Myocyte (in vitro differentiated cells): Measurements from ENCODE around the gene SLC6A14. TPM values are rescaled to one million over a fixed set of nuclear protein-coding genes. Genes with fewer than 3 reads are reported as not detected.

Source experiments
- DNase-seq: peaks from one replicate; pipeline ENCODE4 v3.0.0-alpha.2; 2012; ENCODE audit warnings: low read depth
- polyA plus RNA-seq: library from polyadenylated mRNA; unstranded; fragments of >200 nt; gene quantifications from one replicate; pipeline ENCODE4 v1.2.1, GENCODE V29; 2012; ENCODE audit warnings: missing spikeins
- total RNA-seq: library from RNA; depleted of rRNA; stranded (reverse); fragments of >200 nt; gene quantifications from 2 replicates; pipeline ENCODE4 v1.2.3, GENCODE V29; 2014

Gene SLC6A14
- total RNA-seq: not detected in 2 replicates
- polyA plus RNA-seq: not detected

- DNase-seq: no peak
Observed at GRCh38 chrX:116436358-116436816, at the start of gene SLC6A14. Gene SLC6A14, plus strand, starts transcription at chrX:116436606. Its CDS starts 104 bp downstream, at chrX:116436710.

GRCh38 chrX:116395752-116396151 is 40.7 kb upstream of the SLC6A14 start:
- no peak for DNase-seq

GRCh38 chrX:116399681-116400080 is 36.7 kb upstream of the SLC6A14 start:
- no peak for DNase-seq

GRCh38 chrX:116409219-116409618 is 27.2 kb upstream of the SLC6A14 start:
- no peak for DNase-seq

- no peak for DNase-seq
Observed at GRCh38 chrX:116413273-116413672, 23.1 kb upstream of the SLC6A14 start.

GRCh38 chrX:116417214-116417613 is 19.2 kb upstream of the SLC6A14 start:
- DNase-seq: no peak

- DNase-seq: no peak
Observed at GRCh38 chrX:116417968-116418367, 18.4 kb upstream of the SLC6A14 start.

- no peak for DNase-seq
Observed at GRCh38 chrX:116427978-116428377, 8.4 kb upstream of the SLC6A14 start.

GRCh38 chrX:116435597-116435996 is 809 bp upstream of the SLC6A14 start:
- DNase-seq: no peak

- no peak for DNase-seq
Observed at GRCh38 chrX:116449156-116449555, 12.8 kb downstream of the SLC6A14 start.

GRCh38 chrX:116462822-116463221 is 26.4 kb downstream of the SLC6A14 start, which contains the start of gene CT83:
Gene CT83, minus strand, starts transcription at chrX:116462976. Its CDS starts 120 bp downstream, at chrX:116462856.
- no peak for DNase-seq

- no peak for DNase-seq
Observed at GRCh38 chrX:116480059-116480458, 43.7 kb downstream of the SLC6A14 start.

- no peak for DNase-seq
Observed at GRCh38 chrX:116490104-116490503, 53.7 kb downstream of the SLC6A14 start.

GRCh38 chrX:116493271-116493670 is 56.9 kb downstream of the SLC6A14 start:
- no peak for DNase-seq

GRCh38 chrX:116499780-116500179 is 63.4 kb downstream of the SLC6A14 start:
- DNase-seq: no peak

Other genes starting within 250 kb of the SLC6A14 start
- not detected in 2 replicates for gene CT83, start 26.4 kb downstream of the SLC6A14 start, total RNA-seq